ENCODE measurements around the gene LORICRIN. TPM values are rescaled to one million over a fixed set of nuclear protein-coding genes. Genes with fewer than 3 reads are reported as not detected.

Gene LORICRIN
- total and polyA plus RNA-seq, 2 of the 4 experiments (the other 2 are of a cell fraction), result not detected

GRCh38 chr1:153272186-153272585, 12.7 kb downstream of the LORICRIN start:
- TF ChIP-seq FOS (IDR thresholded peaks at IDR 0.05; ENCODE audit: low read depth, low read length) (no peak), CTCF (conservative IDR thresholded peaks at IDR 0.05; ENCODE audit: low read depth, low read length) (no peak), CEBPB (IDR thresholded peaks at IDR 0.05; ENCODE audit: low read depth, low read length) (no peak), MXI1 (IDR thresholded peaks at IDR 0.05; ENCODE audit: borderline replicate concordance, low read depth, low read length) (no peak), POLR2A (IDR thresholded peaks at IDR 0.05; ENCODE audit: low read depth, low read length) (no peak), CHD1 (IDR thresholded peaks at IDR 0.05; ENCODE audit: low read depth, low read length) (no peak), MAZ (IDR thresholded peaks at IDR 0.05; ENCODE audit: borderline replicate concordance, low read depth, low read length) (no peak)
- no peak overlapping the region for H2AFZ ChIP-seq (replicated peaks; ENCODE audit: low read length, poor library complexity)
- ChIA-PET CTCF (no interaction called here), POLR2A (ENCODE audit: unreplicated experiment) (no interaction called here)
- H4K91ac ChIP-seq (ENCODE audit: insufficient read depth, low read depth, low read length), result no peak overlapping the region
- H3K56ac ChIP-seq (ENCODE audit: extremely low read depth, insufficient read depth, low read length), result no peak overlapping the region
- no peak overlapping the region for H3K4me2 ChIP-seq (ENCODE audit: low read depth, low read length)
- H2BK15ac ChIP-seq (ENCODE audit: low read depth, low read length), result no peak overlapping the region
- no peak overlapping the region for H3K23ac ChIP-seq (ENCODE audit: low read depth, low read length)
- H3K9me3 ChIP-seq (ENCODE audit: control insufficient read depth, insufficient read depth, low read length), result no peaks in the 10 kb centered on the region
- intact Hi-C loops (cut with micrococcal nuclease) (no loop called here), in situ Hi-C loops (cut with MboI; ENCODE audit: low sequenced_read_pairs) (no loop called here), dilution Hi-C loops (cut with HindIII; ENCODE audit: low sequenced_read_pairs, unreplicated experiment) (no loop called here)
- no TSS peak for BruUV-seq (replicated peaks)
- no peak overlapping the region for H4K5ac ChIP-seq (ENCODE audit: low read depth, low read length)
- H4K20me1 ChIP-seq (ENCODE audit: insufficient read depth, low read length), result no peaks in the 10 kb centered on the region
- H2BK5ac ChIP-seq (ENCODE audit: low read depth, low read length, poor library complexity, severe bottlenecking), result no peak overlapping the region
- no peak overlapping the region for H3K14ac ChIP-seq (replicated peaks; ENCODE audit: low read depth, low read length)
- WGBS, 2 experiments (ENCODE audit: extremely low coverage in 2 of 2, insufficient read length in 1 of 2), result no CpG with 5 or more reads among the region's 1 CpG
- no peak overlapping the region for H2BK120ac ChIP-seq (ENCODE audit: low read depth, low read length)
- H2AK9ac ChIP-seq (replicated peaks; ENCODE audit: low read depth, low read length, poor library complexity), result no peak overlapping the region
- no peak overlapping the region for H2BK20ac ChIP-seq (ENCODE audit: low read depth, low read length)
- H3K18ac ChIP-seq (ENCODE audit: low read depth, low read length), result no peak overlapping the region
- H3K27ac ChIP-seq (ENCODE audit: insufficient read depth, low read length), result no peak overlapping the region
- no peaks in the 10 kb centered on the region for H3K9me1 ChIP-seq (ENCODE audit: insufficient read depth, low read length)
- no peaks in the 10 kb centered on the region; the same call in 1 of the 2 replicates for H3K27me3 ChIP-seq (ENCODE audit: control insufficient read depth, insufficient read depth, low read length)
- H3K4me1 ChIP-seq (ENCODE audit: control insufficient read depth, insufficient read depth, low read length), result no peaks in the 10 kb centered on the region
- no peak overlapping the region for H4K8ac ChIP-seq (ENCODE audit: low read depth in 2 of 2, low read length in 2 of 2)
- no peaks in the 10 kb centered on the region for H3K36me3 ChIP-seq (ENCODE audit: control insufficient read depth, insufficient read depth, low read length)
- H2AK5ac ChIP-seq (ENCODE audit: low read depth, low read length), result no peak overlapping the region
- H3K9ac ChIP-seq (ENCODE audit: low read depth, low read length), result no peak overlapping the region
- no peak overlapping the region for H3K4me3 ChIP-seq (ENCODE audit: insufficient read depth, low read depth, low read length)
- no peaks in the 10 kb centered on the region for H3K79me1 ChIP-seq (ENCODE audit: low read depth in 1 of 2, low read length in 2 of 2)
- ATAC-seq (ENCODE audit: low read depth) (no peak), DNase-seq (no peak)
- no peak overlapping the region for H3K4ac ChIP-seq (ENCODE audit: low read depth, low read length)

All from IMR-90 (cell line).